ENCODE data around the gene CAVIN2. TPM values are rescaled to one million over a fixed set of nuclear protein-coding genes. Genes with fewer than 3 reads are reported as not detected.

The CAVIN2 gene
- total and polyA plus RNA-seq, 9 of the 15 experiments (the other 6 are each of a cell fraction or from before 2014, with no cell fraction given): 20.6 to 92.4 (median 69.0) TPM

DNA sequence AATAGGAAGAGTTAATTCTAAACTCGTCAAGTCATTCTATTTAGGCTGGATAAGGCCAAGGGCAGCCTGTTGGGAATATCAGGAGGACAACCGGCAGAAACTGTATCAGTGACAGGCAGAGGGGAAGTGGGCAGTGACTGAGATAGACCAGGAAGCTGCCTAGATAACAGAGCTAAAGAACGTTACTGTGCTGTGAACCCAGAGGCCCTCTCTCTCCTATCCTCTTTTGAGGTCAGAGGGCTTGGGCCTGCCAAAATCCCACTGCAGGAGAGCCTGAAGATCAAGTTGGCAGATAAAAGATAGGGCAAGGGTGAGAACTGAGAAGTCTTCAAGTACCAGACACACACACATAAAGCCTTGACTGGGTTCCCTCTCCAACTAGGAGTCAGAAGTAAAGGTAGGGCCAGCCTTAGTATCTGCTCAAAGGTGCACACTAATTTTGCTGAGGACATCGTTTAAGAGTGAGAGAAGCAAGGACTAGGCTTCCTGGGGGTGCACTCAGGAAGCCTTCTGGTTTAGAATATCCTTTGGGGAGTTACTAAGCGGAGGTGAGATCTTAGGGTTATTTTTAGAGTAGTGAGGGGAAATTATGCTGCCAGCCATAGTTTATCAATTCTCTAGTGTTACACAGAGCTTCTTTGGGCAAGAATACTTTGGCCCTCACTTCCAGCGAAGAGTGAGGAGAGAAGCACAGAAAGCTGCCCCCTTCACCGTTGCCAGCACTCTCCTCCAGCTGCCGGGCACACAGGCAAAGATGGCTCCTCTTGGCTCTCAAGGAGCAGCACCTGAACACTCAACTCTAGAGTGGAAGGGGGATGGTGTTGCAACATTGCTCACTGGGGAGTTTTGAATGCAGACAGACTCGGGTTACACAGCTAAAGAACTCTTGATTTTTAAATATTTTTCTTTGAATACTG, 9.8 kb downstream of the CAVIN2 start (continued):
- TF ChIP-seq, protein P1, sequence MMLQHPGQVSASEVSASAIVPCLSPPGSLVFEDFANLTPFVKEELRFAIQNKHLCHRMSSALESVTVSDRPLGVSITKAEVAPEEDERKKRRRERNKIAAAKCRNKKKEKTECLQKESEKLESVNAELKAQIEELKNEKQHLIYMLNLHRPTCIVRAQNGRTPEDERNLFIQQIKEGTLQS (IDR thresholded peaks at IDR 0.05): no peak; the same call in 1 of the 2 replicates
- TF ChIP-seq, protein P1 (CRISPR knock-in tag; conservative IDR thresholded peaks at IDR 0.05): no peak
- TF ChIP-seq TBL1XR1 (IDR thresholded peaks at IDR 0.05; ENCODE audit: low read length in 2 of 2) (peak in 1 of 2 experiments; percentile 80; a peak in 3 of 4 replicates), MEIS2 (IDR thresholded peaks at IDR 0.05; ENCODE audit: partially characterized antibody) (peak; percentile 79), FOXA3 (CRISPR knock-in tag; conservative IDR thresholded peaks at IDR 0.05 in 1 of 2, IDR thresholded peaks at IDR 0.05 in 1 of 2) (peak in 1 of 2 experiments; percentile 1; a peak in 1 of 4 replicates), BACH1 (tag; IDR thresholded peaks at IDR 0.05) (peak; percentile 65; the same call in 1 of the 2 replicates), SOX6 (IDR thresholded peaks at IDR 0.05) (peak; percentile 72), NFIX (CRISPR knock-in tag; IDR thresholded peaks at IDR 0.05; ENCODE audit: low read depth) (no peak), NFE2 (IDR thresholded peaks at IDR 0.05; ENCODE audit: low read depth) (peak; percentile 86), SMARCC2 (IDR thresholded peaks at IDR 0.05; ENCODE audit: low read depth) (peak; percentile 61; the same call in 1 of the 2 replicates), ZNF184 (CRISPR knock-in tag; IDR thresholded peaks at IDR 0.05) (no peak), KAT7 (CRISPR knock-in tag; IDR thresholded peaks at IDR 0.05; ENCODE audit: borderline replicate concordance) (no peak), SPI1 (IDR thresholded peaks at IDR 0.05; ENCODE audit: borderline replicate concordance, low read depth, low read length) (peak; percentile 95), CHCHD3 (CRISPR knock-in tag; IDR thresholded peaks at IDR 0.05) (no peak), ETV1 (tag; conservative IDR thresholded peaks at IDR 0.05; ENCODE audit: low read depth) (peak; percentile 94), EGR1 (conservative IDR thresholded peaks at IDR 0.05) (peak; percentile 34; the same call in 1 of the 2 replicates), ZFX (CRISPR knock-in tag; IDR thresholded peaks at IDR 0.05) (peak; percentile 62), ETV6 (IDR thresholded peaks at IDR 0.05; ENCODE audit: borderline replicate concordance in 1 of 2, low read depth in 2 of 2, low read length in 1 of 2) (peak in 1 of 2 experiments; percentile 84; a peak in 1 of 4 replicates), ETV6 (CRISPR knock-in tag; IDR thresholded peaks at IDR 0.05; ENCODE audit: borderline replicate concordance) (no peak), HMBOX1 (IDR thresholded peaks at IDR 0.05) (peak; percentile 75)
- TF ChIP-seq, protein P2, sequence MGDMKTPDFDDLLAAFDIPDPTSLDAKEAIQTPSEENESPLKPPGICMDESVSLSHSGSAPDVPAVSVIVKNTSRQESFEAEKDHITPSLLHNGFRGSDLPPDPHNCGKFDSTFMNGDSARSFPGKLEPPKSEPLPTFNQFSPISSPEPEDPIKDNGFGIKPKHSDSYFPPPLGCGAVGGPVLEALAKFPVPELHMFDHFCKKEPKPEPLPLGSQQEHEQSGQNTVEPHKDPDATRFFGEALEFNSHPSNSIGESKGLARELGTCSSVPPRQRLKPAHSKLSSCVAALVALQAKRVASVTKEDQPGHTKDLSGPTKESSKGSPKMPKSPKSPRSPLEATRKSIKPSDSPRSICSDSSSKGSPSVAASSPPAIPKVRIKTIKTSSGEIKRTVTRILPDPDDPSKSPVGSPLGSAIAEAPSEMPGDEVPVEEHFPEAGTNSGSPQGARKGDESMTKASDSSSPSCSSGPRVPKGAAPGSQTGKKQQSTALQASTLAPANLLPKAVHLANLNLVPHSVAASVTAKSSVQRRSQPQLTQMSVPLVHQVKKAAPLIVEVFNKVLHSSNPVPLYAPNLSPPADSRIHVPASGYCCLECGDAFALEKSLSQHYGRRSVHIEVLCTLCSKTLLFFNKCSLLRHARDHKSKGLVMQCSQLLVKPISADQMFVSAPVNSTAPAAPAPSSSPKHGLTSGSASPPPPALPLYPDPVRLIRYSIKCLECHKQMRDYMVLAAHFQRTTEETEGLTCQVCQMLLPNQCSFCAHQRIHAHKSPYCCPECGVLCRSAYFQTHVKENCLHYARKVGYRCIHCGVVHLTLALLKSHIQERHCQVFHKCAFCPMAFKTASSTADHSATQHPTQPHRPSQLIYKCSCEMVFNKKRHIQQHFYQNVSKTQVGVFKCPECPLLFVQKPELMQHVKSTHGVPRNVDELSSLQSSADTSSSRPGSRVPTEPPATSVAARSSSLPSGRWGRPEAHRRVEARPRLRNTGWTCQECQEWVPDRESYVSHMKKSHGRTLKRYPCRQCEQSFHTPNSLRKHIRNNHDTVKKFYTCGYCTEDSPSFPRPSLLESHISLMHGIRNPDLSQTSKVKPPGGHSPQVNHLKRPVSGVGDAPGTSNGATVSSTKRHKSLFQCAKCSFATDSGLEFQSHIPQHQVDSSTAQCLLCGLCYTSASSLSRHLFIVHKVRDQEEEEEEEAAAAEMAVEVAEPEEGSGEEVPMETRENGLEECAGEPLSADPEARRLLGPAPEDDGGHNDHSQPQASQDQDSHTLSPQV (IDR thresholded peaks at IDR 0.05): peak; percentile 84; the same call in 1 of the 2 replicates

Measured in K562 (cell line).